IMR-90 (cell line): Measurements from ENCODE around the gene MBTD1. TPM values are rescaled to one million over a fixed set of nuclear protein-coding genes. Genes with fewer than 3 reads are reported as not detected.

ENCODE experiments used
- ATAC-seq: fragments of 200-7000 bp; cut with Tn5 transposase; 2 replicates; pipeline ENCODE4 v1.9.1; 2020; ENCODE audit warnings: low read depth, mild to moderate bottlenecking, moderate library complexity
- BruUV-seq: library from RNA; stranded (reverse); fragments of 400-500 nt; replicated peaks from 2 replicates; lab custom pipeline; 2021; lab: Mats Ljungman, UMichigan
- CTCF ChIA-PET: fragments of 300-600 bp; formaldehyde crosslinking; extraction: SDS; loops from one replicate; lab custom pipeline; 2021; ENCODE audit warnings: antibody characterized with exemption; lab: Yijun Ruan, JAX
- POLR2A ChIA-PET: fragments of 300-600 bp; sonication (Branson Sonifier 250); formaldehyde crosslinking; loops from one replicate; lab custom pipeline; 2022; ENCODE audit warnings: antibody characterized with exemption; ENCODE audit not compliant: unreplicated experiment; lab: Charles Lee
- DNase-seq: peaks from one replicate; pipeline ENCODE4 v3.0.0; 2013
- H2AFZ ChIP-seq: replicated peaks from 2 replicates; pipeline ENCODE3; 2013; ENCODE audit warnings: low read length, mild to moderate bottlenecking; ENCODE audit not compliant: poor library complexity
- H2AK5ac ChIP-seq: 2 replicates; pipeline ENCODE4 v1.6.1; 2013; ENCODE audit warnings: low read depth, low read length, inconsistent platforms
- H2AK9ac ChIP-seq: replicated peaks from 2 replicates; pipeline ENCODE3; 2013; ENCODE audit warnings: mild to moderate bottlenecking, low read depth, low read length, moderate library complexity; ENCODE audit not compliant: poor library complexity
- H2BK120ac ChIP-seq: 2 replicates; pipeline ENCODE4 v1.6.1; 2013; ENCODE audit warnings: low read depth, low read length, inconsistent platforms
- H2BK15ac ChIP-seq: 3 replicates; pipeline ENCODE4 v1.6.1; 2013; ENCODE audit warnings: low read depth, low read length, inconsistent platforms
- H2BK20ac ChIP-seq: 2 replicates; pipeline ENCODE4 v1.6.1; 2013; ENCODE audit warnings: low read depth, mild to moderate bottlenecking, inconsistent platforms, low read length, moderate library complexity
- H2BK5ac ChIP-seq: 2 replicates; pipeline ENCODE4 v1.6.1; 2013; ENCODE audit warnings: mild to moderate bottlenecking, low read depth, low read length, inconsistent platforms; ENCODE audit not compliant: poor library complexity, severe bottlenecking
- H3K14ac ChIP-seq: replicated peaks from 2 replicates; pipeline ENCODE4 v1.6.1; 2013; ENCODE audit warnings: low read depth, low read length, inconsistent platforms
- H3K18ac ChIP-seq: 2 replicates; pipeline ENCODE4 v1.6.1; 2013; ENCODE audit warnings: low read depth, low read length, control low read depth
- H3K23ac ChIP-seq: 2 replicates; pipeline ENCODE4 v1.6.1; 2013; ENCODE audit warnings: low read depth, low read length, inconsistent platforms
- H3K27ac ChIP-seq: 2 replicates; pipeline ENCODE4 v1.5.1; 2013; ENCODE audit warnings: mild to moderate bottlenecking, control low read depth, low read length; ENCODE audit not compliant: insufficient read depth
- H3K27me3 ChIP-seq: 2 replicates; pipeline ENCODE4 v1.6.1; 2013; ENCODE audit warnings: low read length; ENCODE audit not compliant: control insufficient read depth, insufficient read depth
- H3K36me3 ChIP-seq: 2 replicates; pipeline ENCODE4 v1.6.1; 2013; ENCODE audit warnings: low read length, mixed read lengths; ENCODE audit not compliant: control insufficient read depth, insufficient read depth
- H3K4ac ChIP-seq: 2 replicates; pipeline ENCODE4 v1.6.1; 2013; ENCODE audit warnings: low read depth, low read length, inconsistent platforms
- H3K4me1 ChIP-seq: 2 replicates; pipeline ENCODE4 v1.6.1; 2013; ENCODE audit warnings: low read length, mixed read lengths; ENCODE audit not compliant: control insufficient read depth, insufficient read depth
- H3K4me2 ChIP-seq: 2 replicates; pipeline ENCODE4 v1.6.1; 2013; ENCODE audit warnings: low read depth, mild to moderate bottlenecking, control low read depth, low read length, moderate library complexity
- H3K4me3 ChIP-seq: 2 replicates; pipeline ENCODE4 v1.5.1; 2013; ENCODE audit warnings: low read depth, mild to moderate bottlenecking, control low read depth, low read length, moderate library complexity; ENCODE audit not compliant: insufficient read depth
- H3K56ac ChIP-seq: 2 replicates; pipeline ENCODE4 v1.6.1; 2013; ENCODE audit warnings: low read length, inconsistent platforms; ENCODE audit not compliant: insufficient read depth; ENCODE audit errors: extremely low read depth
- H3K79me1 ChIP-seq, 2 experiments: 2 replicates each; pipeline ENCODE4 v1.6.1; 2013; ENCODE audit warnings: low read length in 2 of 2, inconsistent platforms in 1 of 2, low read depth in 1 of 2
- H3K9ac ChIP-seq: 2 replicates; pipeline ENCODE4 v1.6.1; 2013; ENCODE audit warnings: low read depth, low read length, control low read depth
- H3K9me1 ChIP-seq: 2 replicates; pipeline ENCODE4 v1.6.1; 2013; ENCODE audit warnings: low read length, inconsistent platforms; ENCODE audit not compliant: insufficient read depth
- H3K9me3 ChIP-seq: 2 replicates; pipeline ENCODE4 v1.6.1; 2013; ENCODE audit warnings: low read length; ENCODE audit not compliant: control insufficient read depth, insufficient read depth
- H4K20me1 ChIP-seq: 2 replicates; pipeline ENCODE4 v1.6.1; 2013; ENCODE audit warnings: low read length, inconsistent platforms; ENCODE audit not compliant: insufficient read depth
- H4K5ac ChIP-seq: 2 replicates; pipeline ENCODE4 v1.6.1; 2013; ENCODE audit warnings: mild to moderate bottlenecking, low read depth, low read length, control low read depth
- H4K8ac ChIP-seq, 2 experiments: 2 replicates each; pipeline ENCODE4 v1.6.1; 2013; ENCODE audit warnings: low read depth in 2 of 2, low read length in 2 of 2, control low read depth in 1 of 2, inconsistent platforms in 1 of 2
- H4K91ac ChIP-seq: 2 replicates; pipeline ENCODE4 v1.6.1; 2013; ENCODE audit warnings: low read depth, low read length, inconsistent platforms; ENCODE audit not compliant: insufficient read depth
- CEBPB ChIP-seq: IDR thresholded peaks from 2 replicates; pipeline ENCODE4 v1.6.1; 2012; ENCODE audit warnings: low read depth, low read length, improper control_type of control experiment
- CHD1 ChIP-seq: IDR thresholded peaks from 2 replicates; pipeline ENCODE4 v1.6.1; 2012; ENCODE audit warnings: low read depth, low read length, improper control_type of control experiment
- FOS ChIP-seq: fragments of 150-350 bp; IDR thresholded peaks from 2 replicates; pipeline ENCODE4 v1.6.1; 2016; ENCODE audit warnings: low read depth, low read length
- NFE2L2 ChIP-seq: fragments of 150-350 bp; IDR thresholded peaks from 2 replicates; pipeline ENCODE4 v1.6.1; 2016; ENCODE audit warnings: low read depth, mild to moderate bottlenecking, low read length
- POLR2A ChIP-seq: IDR thresholded peaks from 2 replicates; pipeline ENCODE4 v1.6.1; 2012; ENCODE audit warnings: mild to moderate bottlenecking, low read depth, low read length
- WGBS, 2 experiments: methylation state at CpG; one replicate each; pipeline versions ENCODE4 v1.1.5 to v1.1.7; 2013; ENCODE audit warnings: missing lambda C conversion rate in 2 of 2; ENCODE audit not compliant: insufficient read length in 1 of 2; ENCODE audit errors: extremely low coverage in 2 of 2; 5-methylcytosine and 5-hydroxymethylcytosine counted together
- dilution Hi-C: fragments of 300-500 bp; cut with HindIII; formaldehyde crosslinking; loops from one replicate; pipeline ENCODE4 v1.14.3; 2018; ENCODE audit warnings: low sequenced_read_pairs; ENCODE audit not compliant: unreplicated experiment
- in situ Hi-C: fragments of 300-500 bp; cut with MboI; formaldehyde crosslinking; loops from 3 replicates; pipeline ENCODE4 v1.14.3; 2019; ENCODE audit warnings: low sequenced_read_pairs, inconsistent platforms, mixed read lengths
- intact Hi-C: fragments of 100-400 bp; cut with micrococcal nuclease; formaldehyde crosslinking; loops from 2 replicates; pipeline ENCODE4 v1.10.0; 2022
- polyA plus RNA-seq, 3 experiments: library from polyadenylated mRNA; depleted of rRNA; stranded (reverse); fragments of >200 nt; gene quantifications; 2 replicates each; pipeline ENCODE4 v1.2.3, GENCODE V29; 2012; ENCODE audit warnings: low replicate concordance in 1 of 3
- total RNA-seq: library from RNA; depleted of rRNA; stranded (reverse); fragments of >200 nt; gene quantifications from 2 replicates; pipeline ENCODE4 v1.2.3, GENCODE V29; 2012
- TF ChIP-seq, protein P1 (sequence below): fragments of 150-350 bp; IDR thresholded peaks from 2 replicates; pipeline ENCODE4 v1.6.1; 2017; ENCODE audit warnings: mild to moderate bottlenecking, antibody characterized with exemption, low read length, low read depth

The MBTD1 gene
- total and polyA plus RNA-seq, 2 of the 4 experiments (the other 2 are of a cell fraction), result 3.2 to 5.6 TPM

DNA sequence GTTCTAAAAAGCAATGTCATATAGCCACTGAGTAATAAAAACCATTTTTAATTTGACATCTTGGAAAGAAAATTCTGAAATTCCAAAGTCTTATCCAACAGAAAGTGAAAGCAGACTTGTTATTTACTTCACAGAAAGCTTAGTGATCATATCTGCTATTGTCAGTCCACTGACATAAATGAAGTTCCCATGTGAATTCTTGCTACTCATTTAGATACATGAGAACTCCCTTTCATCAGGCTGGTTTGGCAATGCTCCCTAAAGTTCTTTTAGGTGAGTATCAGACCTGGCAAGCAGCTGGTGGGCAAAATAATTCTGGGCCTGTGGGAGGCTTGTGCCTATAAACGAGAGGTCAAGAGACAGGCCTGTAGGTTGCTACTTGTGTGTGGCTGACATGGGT lies 70.2 kb downstream of the MBTD1 start:
- Histone ChIP-seq H3K27ac (no peak overlapping the region), H3K4ac (no peak overlapping the region), H2BK5ac (no peak overlapping the region), H3K4me3 (no peak overlapping the region), H3K27me3 (no peaks in the 10 kb centered on the region), H3K14ac (no peak overlapping the region), H2AK9ac (no peak overlapping the region), H3K9me3 (no peaks in the 10 kb centered on the region), H4K91ac (no peak overlapping the region), H2AFZ (no peak overlapping the region), H4K20me1 (no peaks in the 10 kb centered on the region), H3K9me1 (no peaks in the 10 kb centered on the region), H3K9ac (no peak overlapping the region), H3K4me1 (0 out of 2 replicates have a peak, but pooled peaks cover 2% of the 10 kb centered on the region), H3K23ac (no peak overlapping the region), H3K36me3 (peaks cover 30% of the 10 kb centered on the region), H3K18ac (no peak overlapping the region), H3K4me2 (no peak overlapping the region), H2BK15ac (no peak overlapping the region), H2AK5ac (no peak overlapping the region), H2BK120ac (no peak overlapping the region), H3K56ac (no peak overlapping the region), H4K8ac (no peak overlapping the region), H2BK20ac (no peak overlapping the region), H4K5ac (no peak overlapping the region), H3K79me1 (no peaks in the 10 kb centered on the region)
- ChIA-PET POLR2A (no interaction called here), CTCF (no interaction called here)
- in situ Hi-C loops, result no loop called here
- TF ChIP-seq CEBPB (no peak), POLR2A (no peak), FOS (no peak), NFE2L2 (no peak), CHD1 (no peak)
- TF ChIP-seq, protein P1, sequence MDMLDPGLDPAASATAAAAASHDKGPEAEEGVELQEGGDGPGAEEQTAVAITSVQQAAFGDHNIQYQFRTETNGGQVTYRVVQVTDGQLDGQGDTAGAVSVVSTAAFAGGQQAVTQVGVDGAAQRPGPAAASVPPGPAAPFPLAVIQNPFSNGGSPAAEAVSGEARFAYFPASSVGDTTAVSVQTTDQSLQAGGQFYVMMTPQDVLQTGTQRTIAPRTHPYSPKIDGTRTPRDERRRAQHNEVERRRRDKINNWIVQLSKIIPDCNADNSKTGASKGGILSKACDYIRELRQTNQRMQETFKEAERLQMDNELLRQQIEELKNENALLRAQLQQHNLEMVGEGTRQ, result no peak
- WGBS, 2 experiments, result no CpG with 5 or more reads among the region's 1 CpG
- BruUV-seq, result no TSS peak
- intact Hi-C loops, result no loop called here
- ATAC-seq (0 out of 2 replicates have a peak, but pooled peaks have one; percentile 37), DNase-seq (peak; percentile 29)
- dilution Hi-C loops, result no loop called here
